Coronary artery (tissue), 2 donors: ENCODE results near the gene CSRP2.

Experiments
- DNase-seq: peaks from one replicate; pipeline ENCODE4 v3.0.0-alpha.2; 2017; ENCODE audit warnings: low spot score
- H3K27ac ChIP-seq, 2 donors: fragments of 200-600 bp; sonication (generic); one replicate each; pipeline ENCODE4 v1.5.1; 2016 to 2019
- H3K4me3 ChIP-seq: fragments of 200-600 bp; sonication (generic); 2 replicates; pipeline ENCODE4 v1.5.1; 2016; ENCODE audit warnings: mild to moderate bottlenecking, moderate library complexity
- TF ChIP-seq, protein P1 (sequence below): fragments of 200-600 bp; sonication (generic); IDR thresholded peaks from one replicate; pipeline ENCODE4 v1.5.1; 2019; ENCODE audit warnings: antibody characterized with exemption

Gene CSRP2

DNA sequence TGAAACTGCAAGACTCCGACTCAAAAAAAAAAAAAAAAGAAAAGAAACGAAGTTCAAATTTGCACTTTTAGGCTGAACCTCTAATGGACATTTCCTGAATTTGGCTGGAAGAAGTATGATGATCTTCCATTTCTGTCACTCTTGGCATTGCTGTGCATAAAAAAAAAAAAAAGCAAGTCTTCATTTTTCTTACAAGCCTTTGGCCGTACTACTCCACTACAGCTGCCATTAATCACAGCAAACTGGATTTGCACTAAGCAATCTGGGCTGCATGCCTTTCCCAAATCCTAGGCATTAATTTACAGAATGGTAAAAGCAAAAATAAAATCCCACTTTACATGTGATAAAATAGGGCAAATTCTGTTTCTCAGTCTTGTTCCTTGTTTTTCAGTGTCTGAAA, 7.1 kb downstream of the CSRP2 start:
- no peak overlapping the region for H3K27ac ChIP-seq
- DNase-seq, result no peak
- peak overlapping the region; percentile 10 for H3K4me3 ChIP-seq
- TF ChIP-seq, protein P1, sequence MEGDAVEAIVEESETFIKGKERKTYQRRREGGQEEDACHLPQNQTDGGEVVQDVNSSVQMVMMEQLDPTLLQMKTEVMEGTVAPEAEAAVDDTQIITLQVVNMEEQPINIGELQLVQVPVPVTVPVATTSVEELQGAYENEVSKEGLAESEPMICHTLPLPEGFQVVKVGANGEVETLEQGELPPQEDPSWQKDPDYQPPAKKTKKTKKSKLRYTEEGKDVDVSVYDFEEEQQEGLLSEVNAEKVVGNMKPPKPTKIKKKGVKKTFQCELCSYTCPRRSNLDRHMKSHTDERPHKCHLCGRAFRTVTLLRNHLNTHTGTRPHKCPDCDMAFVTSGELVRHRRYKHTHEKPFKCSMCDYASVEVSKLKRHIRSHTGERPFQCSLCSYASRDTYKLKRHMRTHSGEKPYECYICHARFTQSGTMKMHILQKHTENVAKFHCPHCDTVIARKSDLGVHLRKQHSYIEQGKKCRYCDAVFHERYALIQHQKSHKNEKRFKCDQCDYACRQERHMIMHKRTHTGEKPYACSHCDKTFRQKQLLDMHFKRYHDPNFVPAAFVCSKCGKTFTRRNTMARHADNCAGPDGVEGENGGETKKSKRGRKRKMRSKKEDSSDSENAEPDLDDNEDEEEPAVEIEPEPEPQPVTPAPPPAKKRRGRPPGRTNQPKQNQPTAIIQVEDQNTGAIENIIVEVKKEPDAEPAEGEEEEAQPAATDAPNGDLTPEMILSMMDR, result no peak

DNA sequence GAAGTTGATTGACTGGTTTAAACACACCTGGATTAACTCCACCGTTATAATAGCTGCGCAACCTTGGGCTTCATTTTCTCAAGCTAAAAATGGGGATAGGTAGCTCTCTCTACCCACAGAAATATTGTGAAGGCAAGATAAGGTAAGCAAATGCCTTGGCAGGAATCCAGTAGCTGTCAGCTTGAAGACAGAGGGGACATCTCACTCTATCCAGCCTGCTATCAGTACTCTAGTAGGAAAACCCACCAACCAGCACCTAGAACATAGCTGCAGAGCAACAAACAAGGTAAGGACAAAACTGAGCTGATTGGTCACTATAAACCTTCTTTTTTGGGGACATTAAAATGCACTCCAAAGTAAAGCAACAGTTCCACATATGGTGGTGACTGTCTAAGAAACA, 7.7 kb downstream of the CSRP2 start:
- no peak overlapping the region for H3K27ac ChIP-seq
- no peak overlapping the region for H3K4me3 ChIP-seq
- TF ChIP-seq, protein P1, result no peak
- DNase-seq, result no peak

DNA sequence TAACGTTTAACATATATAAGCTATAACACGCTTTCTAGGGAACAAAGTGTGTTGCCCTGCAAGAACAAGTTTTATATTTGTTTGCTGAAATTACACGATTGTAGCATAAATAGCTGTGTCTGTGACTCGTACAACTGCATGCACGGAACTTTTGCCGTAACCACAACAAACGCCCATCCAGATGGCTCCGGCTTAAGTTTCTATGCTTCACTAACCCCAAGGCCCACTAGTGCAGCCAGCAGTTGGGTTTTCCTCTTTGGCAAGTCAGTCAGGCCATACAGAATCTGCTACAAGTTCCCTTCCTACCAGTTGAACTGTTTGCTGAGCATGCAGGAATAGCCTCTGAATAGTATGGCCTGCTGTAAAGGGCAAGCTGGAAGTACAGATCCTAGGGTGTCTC, 12.1 kb downstream of the CSRP2 start:
- DNase-seq, result no peak
- peak overlapping the region; percentile 14 for H3K4me3 ChIP-seq
- H3K27ac ChIP-seq, result peak overlapping the region in 1 of 2 donors; percentile 64
- TF ChIP-seq, protein P1, result no peak

GRCh38 chr12:76866151-76866567, 12.7 kb downstream of the CSRP2 start:
- Histone ChIP-seq H3K4me3 (peak overlapping the region; percentile 14), H3K27ac (peak overlapping the region; percentile 28 to 64)
- no peak for DNase-seq
- TF ChIP-seq, protein P1, result no peak

GRCh38 chr12:76864791-76865400, 13.9 kb downstream of the CSRP2 start:
- no peak for DNase-seq
- Histone ChIP-seq H3K27ac (peak overlapping the region in 1 of 2 donors; percentile 64), H3K4me3 (no peak overlapping the region)
- TF ChIP-seq, protein P1, result no peak

GRCh38 chr12:76863837-76864236, 15.0 kb downstream of the CSRP2 start:
- TF ChIP-seq, protein P1, result no peak
- Histone ChIP-seq H3K4me3 (no peak overlapping the region), H3K27ac (peak overlapping the region; percentile 27 to 29)
- no peak for DNase-seq

GRCh38 chr12:76863005-76863670, 15.7 kb downstream of the CSRP2 start:
- peak overlapping the region; percentile 27 to 29 for H3K27ac ChIP-seq
- DNase-seq, result no peak
- H3K4me3 ChIP-seq, result no peak overlapping the region
- TF ChIP-seq, protein P1, result no peak
